A673 (cell line): Measurements from ENCODE around the gene PRKG1.

Source experiments
- EZH2 ChIP-seq: fragments of 200-600 bp; sonication (generic); IDR thresholded peaks from 2 replicates; pipeline ENCODE4 v1.6.1; 2017; ENCODE audit warnings: borderline replicate concordance, low read depth, mild to moderate bottlenecking, mixed read lengths, antibody characterized with exemption, low read length; ENCODE audit not compliant: poor library complexity, severe bottlenecking
- TF ChIP-seq, protein P1 (sequence below): fragments of 300-800, 200-600 bp; sonication (generic); conservative IDR thresholded peaks from 2 replicates; pipeline ENCODE4 v1.5.1; 2017; ENCODE audit warnings: low read depth, mild to moderate bottlenecking, antibody characterized with exemption, low read length, moderate library complexity, mixed read lengths

DNA sequence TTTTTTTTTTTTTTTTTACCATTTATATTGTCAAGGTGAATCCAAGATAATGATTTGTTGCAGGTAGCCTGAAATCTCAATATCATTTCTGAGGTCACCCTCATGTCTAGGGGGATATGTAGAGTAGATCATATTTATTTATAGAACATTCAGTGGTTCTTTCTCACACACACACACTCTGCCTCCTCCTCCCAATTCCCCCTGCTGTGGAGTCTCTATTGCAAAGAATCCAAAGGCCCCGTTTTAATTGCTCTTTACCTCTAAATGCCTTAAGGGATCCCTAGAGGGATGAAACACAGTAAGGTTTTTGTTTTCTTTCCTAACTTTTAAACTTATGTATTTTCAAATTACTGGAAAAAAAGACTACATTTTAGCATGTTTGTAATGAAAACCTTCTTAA lies 170.0 kb downstream of the PRKG1 start:
- TF ChIP-seq, protein P1, sequence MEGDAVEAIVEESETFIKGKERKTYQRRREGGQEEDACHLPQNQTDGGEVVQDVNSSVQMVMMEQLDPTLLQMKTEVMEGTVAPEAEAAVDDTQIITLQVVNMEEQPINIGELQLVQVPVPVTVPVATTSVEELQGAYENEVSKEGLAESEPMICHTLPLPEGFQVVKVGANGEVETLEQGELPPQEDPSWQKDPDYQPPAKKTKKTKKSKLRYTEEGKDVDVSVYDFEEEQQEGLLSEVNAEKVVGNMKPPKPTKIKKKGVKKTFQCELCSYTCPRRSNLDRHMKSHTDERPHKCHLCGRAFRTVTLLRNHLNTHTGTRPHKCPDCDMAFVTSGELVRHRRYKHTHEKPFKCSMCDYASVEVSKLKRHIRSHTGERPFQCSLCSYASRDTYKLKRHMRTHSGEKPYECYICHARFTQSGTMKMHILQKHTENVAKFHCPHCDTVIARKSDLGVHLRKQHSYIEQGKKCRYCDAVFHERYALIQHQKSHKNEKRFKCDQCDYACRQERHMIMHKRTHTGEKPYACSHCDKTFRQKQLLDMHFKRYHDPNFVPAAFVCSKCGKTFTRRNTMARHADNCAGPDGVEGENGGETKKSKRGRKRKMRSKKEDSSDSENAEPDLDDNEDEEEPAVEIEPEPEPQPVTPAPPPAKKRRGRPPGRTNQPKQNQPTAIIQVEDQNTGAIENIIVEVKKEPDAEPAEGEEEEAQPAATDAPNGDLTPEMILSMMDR = no peak
- TF ChIP-seq EZH2 = no peak
